ENCODE data around the gene PLAGL2. TPM values are rescaled to one million over a fixed set of nuclear protein-coding genes. Genes with fewer than 3 reads are reported as not detected.
"Not testable (repeated sequence)": the region's sequence is repeated elsewhere in the genome, so short reads cannot be mapped to it uniquely, and the experiment has no call there.

Gene PLAGL2
- total and polyA plus RNA-seq, 4 donors, result 1.3 to 7.2 (median 1.6) TPM

GRCh38 chr20:32179934-32180333 lies 27.6 kb downstream of the PLAGL2 start:
- Histone ChIP-seq H3K36me3 (ENCODE audit: control insufficient read depth in 4 of 4, insufficient read depth in 3 of 4, low read depth in 1 of 4, low read length in 3 of 4) (no peaks in the 10 kb centered on the region), H3K9ac (ENCODE audit: low read depth in 1 of 2, low read length in 2 of 2) (no peak overlapping the region), H3K27me3 (ENCODE audit: control insufficient read depth in 4 of 4, insufficient read depth in 4 of 4, low read length in 3 of 4) (no peaks in the 10 kb centered on the region), H3K27ac (ENCODE audit: low read depth in 1 of 2, low read length in 2 of 2) (no peak overlapping the region), H3K4me1 (ENCODE audit: control insufficient read depth in 4 of 4, insufficient read depth in 4 of 4, low read length in 3 of 4) (no peaks in the 10 kb centered on the region), H3K4me3 (ENCODE audit: low read depth in 1 of 3, low read length in 3 of 3) (no peak overlapping the region), H3K9me3 (ENCODE audit: control insufficient read depth in 4 of 4, low read length in 3 of 4) (no peaks in the 10 kb centered on the region)
- 92% methylated on average over 4 of the region's 4 CpGs for WGBS
- no peak for DNase-seq (ENCODE audit: low spot score)
- TF ChIP-seq NR2F2 (IDR thresholded peaks at IDR 0.05), result no peak

- Histone ChIP-seq H3K27me3 (ENCODE audit: control insufficient read depth in 4 of 4, insufficient read depth in 4 of 4, low read length in 3 of 4) (no peaks in the 10 kb centered on the region), H3K9ac (ENCODE audit: low read depth in 1 of 2, low read length in 2 of 2) (no peak overlapping the region), H3K36me3 (ENCODE audit: control insufficient read depth in 4 of 4, insufficient read depth in 3 of 4, low read depth in 1 of 4, low read length in 3 of 4) (no peaks in the 10 kb centered on the region), H3K4me1 (ENCODE audit: control insufficient read depth in 4 of 4, insufficient read depth in 4 of 4, low read length in 3 of 4) (no peaks in the 10 kb centered on the region), H3K4me3 (ENCODE audit: low read depth in 1 of 3, low read length in 3 of 3) (no peak overlapping the region), H3K9me3 (ENCODE audit: control insufficient read depth in 4 of 4, low read length in 3 of 4) (no peaks in the 10 kb centered on the region), H3K27ac (ENCODE audit: low read depth in 1 of 2, low read length in 2 of 2) (no peak overlapping the region)
- no peak for TF ChIP-seq FOXA1 (IDR thresholded peaks at IDR 0.05)
- TF ChIP-seq JUND (IDR thresholded peaks at IDR 0.05), result no peak
- WGBS, result 98% methylated on average over 2 of the region's 2 CpGs
- no peak for DNase-seq (ENCODE audit: low spot score)
Observed at GRCh38 chr20:32179515-32179914, 28.0 kb downstream of the PLAGL2 start.

- H3K9ac ChIP-seq (ENCODE audit: low read depth in 1 of 2, low read length in 2 of 2); H3K4me3 ChIP-seq (ENCODE audit: low read depth in 1 of 3, low read length in 3 of 3); H3K9me3 ChIP-seq (ENCODE audit: control insufficient read depth in 4 of 4, low read length in 3 of 4); H3K36me3 ChIP-seq (ENCODE audit: control insufficient read depth in 4 of 4, insufficient read depth in 3 of 4, low read depth in 1 of 4, low read length in 3 of 4); H3K27me3 ChIP-seq (ENCODE audit: control insufficient read depth in 4 of 4, insufficient read depth in 4 of 4, low read length in 3 of 4); H3K4me1 ChIP-seq (ENCODE audit: control insufficient read depth in 4 of 4, insufficient read depth in 4 of 4, low read length in 3 of 4); H3K27ac ChIP-seq (ENCODE audit: low read depth in 1 of 2, low read length in 2 of 2); DNase-seq (ENCODE audit: low spot score): not testable (repeated sequence)
- 95% methylated on average over 7 of the region's 7 CpGs for WGBS
Observed at GRCh38 chr20:32177696-32178095, 29.8 kb downstream of the PLAGL2 start.

DNA sequence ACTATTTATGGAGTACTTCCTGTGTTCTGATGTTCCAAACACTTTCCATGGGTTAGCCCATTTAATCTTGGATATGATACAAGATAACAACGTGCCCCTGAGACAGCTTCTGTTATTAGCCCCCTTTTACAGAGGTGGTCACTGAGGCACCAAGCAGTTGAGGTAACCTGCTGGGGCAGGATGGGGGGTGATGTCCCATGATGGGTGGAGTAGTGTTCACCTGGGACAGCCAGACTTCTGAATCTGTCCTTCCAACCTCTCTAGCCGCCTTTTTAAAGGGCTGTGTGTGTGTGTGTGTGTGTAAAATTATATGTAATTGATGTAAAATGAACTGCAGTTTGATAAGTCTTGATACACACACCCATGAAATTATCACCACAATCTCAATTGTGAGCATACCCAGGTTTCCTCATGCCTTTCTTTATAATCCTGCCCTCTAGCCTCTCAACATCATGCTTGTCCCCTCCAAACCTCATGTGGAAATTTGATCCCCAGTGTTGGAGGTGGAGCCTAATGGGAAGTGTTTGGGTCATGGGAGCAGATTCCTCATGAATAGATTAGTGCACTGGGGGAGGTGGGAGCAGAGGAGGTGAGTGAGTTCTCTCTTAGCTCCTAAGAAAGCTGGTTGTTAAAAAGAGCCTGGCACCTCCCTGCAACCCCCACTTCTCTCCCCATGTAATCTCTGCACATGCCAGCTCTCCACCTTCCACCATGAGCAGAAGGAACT lies 39.2 kb downstream of the PLAGL2 start:
- Histone ChIP-seq H3K9ac (ENCODE audit: low read depth in 1 of 2, low read length in 2 of 2) (no peak overlapping the region), H3K36me3 (ENCODE audit: control insufficient read depth in 4 of 4, insufficient read depth in 3 of 4, low read depth in 1 of 4, low read length in 3 of 4) (peaks cover 9 to 30% (median 12%) of the 10 kb centered on the region in 4 donors), H3K4me3 (ENCODE audit: low read depth in 1 of 3, low read length in 3 of 3) (no peak overlapping the region), H3K4me1 (ENCODE audit: control insufficient read depth in 4 of 4, insufficient read depth in 4 of 4, low read length in 3 of 4) (no peaks in the 10 kb centered on the region), H3K27me3 (ENCODE audit: control insufficient read depth in 4 of 4, insufficient read depth in 4 of 4, low read length in 3 of 4) (no peaks in the 10 kb centered on the region), H3K9me3 (ENCODE audit: control insufficient read depth in 4 of 4, low read length in 3 of 4) (no peaks in the 10 kb centered on the region), H3K27ac (ENCODE audit: low read depth in 1 of 2, low read length in 2 of 2) (no peak overlapping the region)
- WGBS, result 83% methylated on average over 2 of the region's 2 CpGs
- no peak for TF ChIP-seq RXRA (IDR thresholded peaks at IDR 0.05)
- TF ChIP-seq YY1 (IDR thresholded peaks at IDR 0.05), result no peak
- no peak for DNase-seq (ENCODE audit: low spot score)

- H3K27me3 ChIP-seq (ENCODE audit: control insufficient read depth in 4 of 4, insufficient read depth in 4 of 4, low read length in 3 of 4), result no peaks in the 10 kb centered on the region
- no peak for DNase-seq (ENCODE audit: low spot score)
- H3K4me1 ChIP-seq (ENCODE audit: control insufficient read depth in 4 of 4, insufficient read depth in 4 of 4, low read length in 3 of 4), result no peaks in the 10 kb centered on the region
- no peak overlapping the region for H3K9ac ChIP-seq (ENCODE audit: low read depth in 1 of 2, low read length in 2 of 2)
- no peaks in the 10 kb centered on the region for H3K9me3 ChIP-seq (ENCODE audit: control insufficient read depth in 4 of 4, low read length in 3 of 4)
- H3K36me3 ChIP-seq (ENCODE audit: control insufficient read depth in 4 of 4, insufficient read depth in 3 of 4, low read depth in 1 of 4, low read length in 3 of 4), result peaks cover 9 to 35% (median 14%) of the 10 kb centered on the region in 4 donors
- no peak overlapping the region for H3K27ac ChIP-seq (ENCODE audit: low read depth in 1 of 2, low read length in 2 of 2)
- H3K4me3 ChIP-seq (ENCODE audit: low read depth in 1 of 3, low read length in 3 of 3), result no peak overlapping the region
- TF ChIP-seq RAD21 (IDR thresholded peaks at IDR 0.05), result no peak
- no peak for TF ChIP-seq GABPA (IDR thresholded peaks at IDR 0.05 in 1 of 2, conservative IDR thresholded peaks at IDR 0.05 in 1 of 2)
- TF ChIP-seq RXRA (IDR thresholded peaks at IDR 0.05), result no peak
- TF ChIP-seq, protein P1, sequence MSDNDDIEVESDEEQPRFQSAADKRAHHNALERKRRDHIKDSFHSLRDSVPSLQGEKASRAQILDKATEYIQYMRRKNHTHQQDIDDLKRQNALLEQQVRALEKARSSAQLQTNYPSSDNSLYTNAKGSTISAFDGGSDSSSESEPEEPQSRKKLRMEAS (IDR thresholded peaks at IDR 0.05), result no peak
- no peak for TF ChIP-seq ZBTB33 (IDR thresholded peaks at IDR 0.05)
- no peak for TF ChIP-seq NR2F2 (IDR thresholded peaks at IDR 0.05)
- 86% methylated on average over 4 of the region's 4 CpGs for WGBS
Observed at GRCh38 chr20:32167552-32167951, 40.0 kb downstream of the PLAGL2 start.
